ENCODE measurements around the gene ZNF574.

The ZNF574 gene

DNA sequence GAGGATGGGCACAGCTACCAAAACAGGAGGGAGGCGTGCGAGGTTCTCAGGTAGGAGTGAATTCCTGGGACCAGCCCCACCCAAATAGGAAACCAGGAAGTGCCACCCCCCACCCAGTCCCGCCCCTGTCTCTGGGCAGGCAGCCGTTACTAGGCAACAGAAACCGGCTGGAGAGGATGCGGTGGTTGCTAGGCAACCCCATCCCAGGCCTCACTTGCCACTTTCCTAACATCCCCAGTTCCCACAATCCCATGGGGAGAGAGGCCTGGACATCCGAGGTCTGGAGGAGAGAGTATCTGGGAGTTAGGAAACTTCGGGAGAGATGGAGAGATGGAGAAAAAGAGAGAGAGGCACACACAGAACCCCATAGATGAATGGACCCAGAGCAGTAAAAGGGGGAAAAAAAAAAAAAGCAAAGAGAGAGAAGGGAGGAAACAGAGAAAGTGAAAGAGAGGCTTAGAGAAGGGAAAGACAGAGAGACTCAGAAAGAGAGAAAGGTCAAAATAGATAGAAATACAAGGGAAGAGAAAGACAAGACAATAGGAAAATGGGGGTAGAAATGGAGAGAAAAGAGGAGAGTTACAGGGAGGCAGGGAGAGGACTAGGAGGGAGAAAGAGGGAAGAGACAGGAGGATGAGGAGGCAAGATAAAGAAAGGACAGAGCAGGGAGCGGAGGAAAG, 9.8 kb upstream of the ZNF574 start:
- DNase-seq (ENCODE audit: insufficient read length, low spot score) (no peak), FAIRE-seq (no peak)
- TF ChIP-seq POU2F2 (IDR thresholded peaks at IDR 0.05; ENCODE audit: low read depth, low read length) = no peak
- TF ChIP-seq TAF1 (IDR thresholded peaks at IDR 0.05; ENCODE audit: low read depth, low read length) = no peak

DNA sequence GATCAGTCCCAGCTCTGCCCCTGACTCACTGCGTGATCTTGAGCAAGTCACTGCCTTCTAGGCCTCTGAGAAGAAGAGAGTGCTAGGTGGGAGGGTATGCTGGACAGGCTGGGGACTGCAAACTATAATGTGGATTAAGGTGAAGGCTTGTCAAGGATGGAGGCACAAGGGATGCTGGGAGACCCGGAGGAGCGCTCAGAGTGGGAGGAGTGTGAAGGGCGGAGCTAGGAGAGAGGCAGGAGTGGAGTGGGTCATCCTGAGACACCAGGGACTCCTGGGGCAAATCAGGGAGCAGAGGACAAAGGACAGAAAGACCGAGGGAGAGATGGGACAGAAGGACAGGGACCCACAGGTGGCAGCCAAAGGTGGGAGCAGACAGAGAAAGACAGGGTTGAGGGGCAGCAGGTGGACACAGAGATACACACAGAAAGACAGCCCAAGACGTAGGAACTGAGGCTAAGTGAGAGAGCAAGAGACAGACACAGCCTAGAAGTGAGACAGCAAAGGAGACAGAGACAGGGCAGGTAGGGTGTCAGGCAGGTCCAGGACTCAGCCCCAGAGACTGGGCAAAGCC, 8.6 kb upstream of the ZNF574 start:
- TF ChIP-seq SPI1 (IDR thresholded peaks at IDR 0.05; ENCODE audit: low read depth, low read length) = no peak
- no peak for TF ChIP-seq POLR2A (IDR thresholded peaks at IDR 0.05; ENCODE audit: low read depth, low read length)
- TF ChIP-seq PAX5 (IDR thresholded peaks at IDR 0.05; ENCODE audit: insufficient read depth, low read length, severe bottlenecking) = no peak
- TF ChIP-seq TAF1 (IDR thresholded peaks at IDR 0.05; ENCODE audit: low read depth, low read length) = no peak
- no peak for FAIRE-seq
- DNase-seq (ENCODE audit: insufficient read length, low spot score) = no peak

DNA sequence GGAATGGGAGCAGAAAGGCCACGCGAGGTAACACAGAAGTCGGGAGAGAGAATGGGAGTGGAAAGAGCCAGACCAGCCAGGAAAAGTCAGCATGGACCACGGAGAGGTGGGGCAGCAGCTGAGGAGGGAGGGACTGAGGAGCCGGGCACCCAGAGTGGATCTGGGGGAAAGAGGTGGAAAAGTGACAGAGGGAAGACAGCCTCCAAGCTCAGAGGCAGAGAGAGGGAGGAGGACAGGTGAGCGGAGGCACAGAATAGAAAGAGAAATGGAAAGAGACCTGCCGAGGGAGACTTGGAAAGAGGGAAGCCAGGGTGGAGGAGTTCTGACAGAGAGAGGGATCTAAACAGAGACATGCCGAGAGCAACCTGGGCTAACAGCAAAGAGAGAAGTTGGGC, 7.6 kb upstream of the ZNF574 start:
- DNase-seq (ENCODE audit: insufficient read length, low spot score) (no peak), FAIRE-seq (no peak)
- TF ChIP-seq POLR2A (IDR thresholded peaks at IDR 0.05; ENCODE audit: low read depth, low read length) (no peak), POU2F2 (IDR thresholded peaks at IDR 0.05; ENCODE audit: low read depth, low read length) (no peak), POLR2AphosphoS5 (IDR thresholded peaks at IDR 0.05; ENCODE audit: low read depth, low read length) (no peak), TAF1 (IDR thresholded peaks at IDR 0.05; ENCODE audit: low read depth, low read length) (no peak)

DNA sequence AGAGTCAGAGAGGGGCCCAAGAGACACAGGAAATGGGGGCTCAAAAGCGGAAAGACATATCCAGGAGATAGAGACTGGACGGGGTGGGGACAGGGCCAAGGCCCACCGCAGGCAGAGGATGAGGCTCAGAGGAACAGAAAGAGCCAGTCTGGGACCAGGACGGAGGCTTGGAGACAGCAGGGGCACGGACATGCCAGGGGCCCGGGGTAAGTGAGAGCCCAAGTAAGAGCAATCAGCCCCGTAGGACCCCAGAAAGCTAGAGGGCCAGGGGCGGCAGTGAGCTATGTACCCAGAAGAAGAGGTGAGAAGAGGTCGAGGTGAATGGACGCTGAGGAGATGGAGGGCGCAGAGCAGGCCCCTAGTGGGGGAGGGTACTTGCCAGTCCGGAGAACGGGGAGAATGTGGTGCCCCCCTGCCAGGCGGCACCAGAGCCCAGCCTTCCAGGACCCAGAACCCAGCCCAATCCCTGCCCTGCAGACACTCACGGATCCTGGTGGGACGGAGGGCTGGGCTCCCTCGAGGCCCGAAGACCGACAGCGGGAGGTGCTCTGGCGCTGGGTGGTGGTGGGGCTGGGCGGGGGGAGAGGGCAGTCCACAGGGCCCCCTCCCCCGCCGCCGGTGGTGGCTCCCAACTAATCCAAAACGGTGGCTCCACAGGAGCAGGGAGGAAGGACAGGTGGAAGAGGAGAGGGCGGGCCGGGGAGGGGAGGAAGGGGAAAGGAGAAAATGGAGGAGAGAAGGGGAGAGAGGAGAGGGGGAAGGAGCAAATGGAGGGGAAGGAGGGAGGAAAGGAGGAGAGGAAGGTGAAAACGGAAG, 7.0 kb upstream of the ZNF574 start:
- no peak for TF ChIP-seq PAX5 (IDR thresholded peaks at IDR 0.05; ENCODE audit: insufficient read depth, low read length, severe bottlenecking)
- TF ChIP-seq POLR2AphosphoS5 (IDR thresholded peaks at IDR 0.05; ENCODE audit: low read depth, low read length) = no peak
- no peak for TF ChIP-seq POLR2A (IDR thresholded peaks at IDR 0.05; ENCODE audit: low read depth, low read length)
- TF ChIP-seq TAF1 (IDR thresholded peaks at IDR 0.05; ENCODE audit: low read depth, low read length) = no peak
- TF ChIP-seq POU2F2 (IDR thresholded peaks at IDR 0.05; ENCODE audit: low read depth, low read length) = no peak
- TF ChIP-seq SPI1 (IDR thresholded peaks at IDR 0.05; ENCODE audit: low read depth, low read length) = no peak
- DNase-seq (ENCODE audit: insufficient read length, low spot score) (no peak), FAIRE-seq (no peak)

DNA sequence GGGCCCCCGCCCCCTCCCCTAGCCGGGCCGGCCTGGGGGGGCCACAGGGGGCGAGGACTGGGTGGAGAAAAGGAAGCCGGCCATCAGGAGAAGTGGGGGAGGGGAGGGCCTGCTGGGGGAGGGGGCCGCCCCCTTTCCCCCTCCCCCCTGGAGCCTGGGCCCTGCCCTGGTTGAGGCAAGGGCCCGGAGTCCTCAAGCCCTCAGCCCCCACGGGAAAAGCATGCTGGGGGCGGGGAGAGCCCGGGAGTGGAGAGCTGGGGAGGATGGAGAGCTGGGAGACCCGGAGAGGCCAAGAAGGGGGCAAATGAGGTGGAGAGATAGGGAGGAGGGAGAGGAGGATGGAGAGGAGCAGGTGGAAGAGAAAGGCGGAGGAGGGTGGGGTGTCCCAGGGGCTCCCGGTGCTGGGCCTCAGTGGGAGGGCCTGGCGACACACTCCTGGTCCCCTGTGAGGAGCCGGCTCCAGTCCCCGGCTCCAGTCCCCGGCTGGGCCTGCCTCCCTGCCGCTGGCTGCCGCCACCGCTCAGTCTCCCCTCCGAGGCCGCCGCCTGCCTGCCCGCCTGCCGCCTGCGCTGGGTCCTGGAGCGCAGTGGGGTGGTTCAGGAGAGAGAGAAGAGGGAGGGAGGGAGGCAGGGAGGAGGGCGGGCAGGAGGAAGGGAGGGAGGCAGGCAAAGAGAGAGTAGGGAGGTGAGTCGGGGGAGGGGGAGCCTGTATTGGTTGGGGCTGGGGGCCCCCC, 6.2 kb upstream of the ZNF574 start, which contains the start of gene GRIK5:
GRIK5 (minus strand) TSS at position 588 of the 733 bp plus-strand sequence. CDS start 4,436 bp downstream, outside the sequence.
- FAIRE-seq (no peak), DNase-seq (ENCODE audit: insufficient read length, low spot score) (no peak)
- TF ChIP-seq POU2F2 (IDR thresholded peaks at IDR 0.05; ENCODE audit: low read depth, low read length) = no peak

DNA sequence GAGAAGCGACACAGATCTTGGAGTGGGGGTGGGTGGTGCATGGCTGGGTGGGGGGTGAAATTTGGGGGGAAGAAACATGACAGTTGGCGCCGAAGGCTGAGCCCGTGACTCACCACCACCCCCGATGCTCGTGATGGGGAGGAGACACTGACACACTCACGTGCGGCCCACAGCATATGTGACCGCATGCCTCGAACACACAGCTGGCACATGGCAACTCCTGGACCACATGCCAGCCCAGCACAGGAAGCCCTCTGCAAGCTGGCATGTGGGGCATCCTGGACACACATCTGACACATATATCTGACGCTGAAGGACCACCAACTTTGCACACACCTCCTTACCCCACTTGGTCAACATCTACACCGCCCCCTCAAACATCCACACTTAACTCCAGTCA, 4.7 kb upstream of the ZNF574 start:
- no peak for TF ChIP-seq POLR2AphosphoS5 (IDR thresholded peaks at IDR 0.05; ENCODE audit: low read depth, low read length)
- TF ChIP-seq SPI1 (IDR thresholded peaks at IDR 0.05; ENCODE audit: low read depth, low read length) = no peak
- TF ChIP-seq POU2F2 (IDR thresholded peaks at IDR 0.05; ENCODE audit: low read depth, low read length) = no peak
- TF ChIP-seq PAX5 (IDR thresholded peaks at IDR 0.05; ENCODE audit: insufficient read depth, low read length, severe bottlenecking) = no peak
- TF ChIP-seq POLR2A (IDR thresholded peaks at IDR 0.05; ENCODE audit: low read depth, low read length) = no peak
- no peak for TF ChIP-seq TAF1 (IDR thresholded peaks at IDR 0.05; ENCODE audit: low read depth, low read length)
- no peak for DNase-seq (ENCODE audit: insufficient read length, low spot score)
- no peak for FAIRE-seq

DNA sequence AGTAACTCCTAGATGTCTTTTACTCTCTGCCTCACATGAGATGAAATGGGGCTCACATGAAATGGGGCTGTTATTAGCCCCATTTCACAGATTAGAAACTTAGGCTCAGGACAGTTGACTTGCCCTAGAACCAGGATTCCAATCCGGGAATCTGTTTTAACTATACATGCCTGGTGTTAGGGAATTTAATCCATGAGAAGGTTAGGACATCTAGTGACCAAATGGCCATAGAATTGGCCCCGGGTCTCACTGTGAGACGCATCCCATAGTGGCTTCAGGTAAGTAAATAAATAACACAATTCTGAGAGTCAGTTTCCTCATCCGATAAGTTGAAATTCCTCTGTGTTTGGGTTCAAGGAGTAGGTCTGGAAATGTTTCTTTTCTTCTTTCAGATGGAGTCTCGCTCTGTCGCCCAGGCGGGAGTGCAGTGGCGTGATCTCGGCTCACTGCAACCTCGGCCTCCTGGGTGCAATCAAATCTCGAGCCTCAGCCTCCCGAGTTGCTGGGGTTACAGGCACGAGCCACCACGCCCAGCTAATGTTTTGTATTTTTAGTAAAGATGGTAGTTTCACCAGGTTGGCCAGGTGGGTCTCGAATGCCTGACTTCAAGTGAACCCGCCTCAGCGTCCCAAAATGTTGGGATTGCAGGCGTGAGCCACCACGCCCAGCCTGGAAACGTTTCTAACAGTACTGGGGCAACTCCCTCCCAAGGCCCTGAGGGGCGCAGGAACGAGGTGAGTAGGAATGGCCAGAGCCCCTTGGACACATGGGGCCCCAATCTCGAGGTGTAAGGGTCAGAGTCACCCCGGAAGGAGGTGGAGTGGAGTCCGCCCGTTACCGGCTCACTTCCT, 1.2 kb upstream of the ZNF574 start:
- DNase-seq (ENCODE audit: insufficient read length, low spot score) (no peak), FAIRE-seq (no peak)
- no peak for TF ChIP-seq TAF1 (IDR thresholded peaks at IDR 0.05; ENCODE audit: low read depth, low read length)
- TF ChIP-seq POLR2A (IDR thresholded peaks at IDR 0.05; ENCODE audit: low read depth, low read length) = peak; percentile 44; the same call in 1 of the 2 replicates

DNA sequence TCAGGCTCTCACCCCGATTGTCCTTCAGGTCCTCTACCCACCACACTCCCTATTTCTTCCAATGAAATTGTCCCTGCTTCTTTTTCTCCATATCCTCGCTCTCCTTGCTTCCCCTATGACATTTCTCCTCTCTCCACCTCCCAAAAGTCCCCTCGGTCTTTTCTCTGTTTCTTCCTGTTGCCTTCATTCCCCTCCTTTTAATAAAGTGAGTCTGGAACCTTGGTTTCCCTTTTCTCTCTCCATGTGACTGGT, 676 bp upstream of the ZNF574 start:
- DNase-seq (ENCODE audit: insufficient read length, low spot score) (no peak), FAIRE-seq (no peak)
- no peak; the same call in 1 of the 2 replicates for TF ChIP-seq POLR2A (IDR thresholded peaks at IDR 0.05; ENCODE audit: low read depth, low read length)
- TF ChIP-seq PAX5 (IDR thresholded peaks at IDR 0.05; ENCODE audit: insufficient read depth, low read length, severe bottlenecking) = no peak
- 0 out of 2 replicates have a peak, but pooled peaks have one; percentile 22 for TF ChIP-seq POLR2AphosphoS5 (IDR thresholded peaks at IDR 0.05; ENCODE audit: low read depth, low read length)

DNA sequence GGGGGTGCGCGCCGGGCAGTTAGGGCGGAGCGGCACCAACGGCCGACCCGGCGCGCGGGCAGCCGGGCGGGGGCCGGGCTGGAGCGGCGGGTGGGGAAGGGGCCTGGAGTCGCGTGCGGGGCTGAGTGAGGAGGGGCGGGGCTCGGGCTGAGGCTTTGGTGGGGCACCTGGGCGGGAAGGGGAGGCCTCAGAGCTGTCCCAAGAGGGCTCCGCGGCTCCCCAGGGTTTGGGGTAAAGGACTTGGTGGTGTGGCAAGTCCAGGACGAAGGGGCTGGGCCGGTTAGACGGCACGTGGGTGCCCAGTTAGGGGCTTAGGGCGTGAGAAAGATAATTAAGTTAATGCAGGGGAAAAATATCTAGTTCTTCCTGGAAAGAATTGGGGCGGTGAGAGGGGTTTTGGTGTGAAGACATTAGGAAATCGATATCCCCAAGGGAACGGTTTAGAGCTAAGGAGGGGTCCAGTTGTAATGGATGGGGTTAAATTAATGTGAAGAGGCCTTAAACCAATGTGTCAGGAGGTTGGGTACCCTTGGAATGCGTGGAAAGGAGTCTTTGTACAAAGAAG, 496 bp downstream of the ZNF574 start:
- TF ChIP-seq TAF1 (IDR thresholded peaks at IDR 0.05; ENCODE audit: low read depth, low read length) (no peak), SPI1 (IDR thresholded peaks at IDR 0.05; ENCODE audit: low read depth, low read length) (no peak), PAX5 (IDR thresholded peaks at IDR 0.05; ENCODE audit: insufficient read depth, low read length, severe bottlenecking) (no peak), POU2F2 (IDR thresholded peaks at IDR 0.05; ENCODE audit: low read depth, low read length) (no peak), POLR2AphosphoS5 (IDR thresholded peaks at IDR 0.05; ENCODE audit: low read depth, low read length) (no peak)
- DNase-seq (ENCODE audit: insufficient read length, low spot score) (peak; percentile 50), FAIRE-seq (no peak)

Measured in GM12891 (cell line).